Left kidney (tissue), 2 donors: ENCODE data around the gene MACROD2. TPM values are rescaled to one million over a fixed set of nuclear protein-coding genes. Genes with fewer than 3 reads are reported as not detected.
"Not testable (repeated sequence)": the region's sequence is repeated elsewhere in the genome, so short reads cannot be mapped to it uniquely, and the experiment has no call there.

Source experiments
- DNase-seq: peaks from one replicate; pipeline ENCODE4 v3.0.0-alpha.2; 2013
- polyA plus RNA-seq: library from polyadenylated mRNA; unstranded; fragments of 120-200 nt; gene quantifications from one replicate; pipeline ENCODE4 v1.2.1, GENCODE V29; 2013; ENCODE audit not compliant: insufficient read length

The MACROD2 gene
- polyA plus RNA-seq, 1 donor = 17.2 TPM

DNA sequence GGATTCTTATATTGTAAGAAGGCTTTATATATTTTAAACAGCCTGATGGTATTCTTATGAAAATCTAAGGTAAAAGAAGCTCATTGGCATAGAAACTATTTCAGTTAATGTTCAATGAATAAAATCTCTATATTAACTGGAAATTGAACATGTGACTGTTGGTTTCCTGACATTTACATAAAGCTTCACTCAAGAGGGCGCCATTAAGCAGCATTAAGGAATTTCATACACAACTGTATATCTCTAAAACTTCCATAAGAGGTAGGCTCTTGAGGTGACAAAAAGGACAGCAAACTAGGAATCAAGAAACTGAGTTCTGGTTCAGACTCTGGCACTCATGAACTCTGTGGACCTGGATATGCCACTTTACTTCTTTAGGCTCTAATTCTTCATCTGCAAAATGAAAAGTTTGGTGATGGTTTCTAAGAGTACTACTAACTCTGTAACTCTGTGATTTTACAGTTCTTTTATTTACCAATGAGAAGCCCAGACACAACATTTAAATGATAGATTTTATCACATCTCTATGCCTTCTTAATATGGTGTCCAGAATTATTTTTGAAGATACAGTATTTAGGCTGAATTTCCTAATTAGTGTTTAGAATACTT is 194.6 kb downstream of the MACROD2 start:
- peak; percentile 45 for DNase-seq

DNA sequence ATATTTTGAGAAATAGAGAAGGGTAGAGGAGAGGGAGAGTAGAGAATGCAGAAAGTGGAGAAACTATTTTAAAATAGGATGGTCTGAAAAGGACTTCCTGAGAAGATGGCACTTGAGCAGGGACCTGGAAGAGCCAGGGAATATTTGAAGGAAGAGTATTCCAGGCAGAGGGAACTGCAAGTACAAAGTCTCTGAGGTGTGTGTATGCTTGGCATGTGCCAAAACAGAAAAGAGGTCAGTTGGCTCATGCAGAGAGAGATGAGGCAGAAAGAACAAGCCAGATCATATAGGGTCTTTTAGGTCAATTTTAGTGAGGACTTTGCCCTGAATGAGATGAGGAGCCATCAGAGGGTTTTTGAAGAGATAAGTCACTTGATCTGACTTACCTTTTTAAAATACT is 196.2 kb downstream of the MACROD2 start:
- DNase-seq = no peak

DNA sequence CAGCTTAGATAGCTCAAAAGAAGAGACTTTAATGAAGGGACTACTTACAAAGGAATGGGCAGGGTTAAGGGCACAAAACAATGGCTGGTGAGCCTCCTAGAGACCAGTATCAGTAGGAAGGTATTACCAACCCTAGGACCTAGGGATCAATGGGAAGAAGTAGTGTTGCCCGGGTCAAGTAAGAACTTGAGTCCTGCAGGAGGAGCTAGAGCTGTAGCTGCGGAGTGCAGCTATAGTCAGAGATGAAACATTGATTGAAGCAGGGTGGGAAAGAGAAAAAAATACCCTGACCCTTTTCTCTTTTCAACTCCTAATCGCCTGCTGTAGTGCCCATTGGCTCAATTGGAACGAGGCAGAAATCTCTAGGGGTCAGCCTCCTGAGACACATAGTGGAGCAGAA is 198.1 kb downstream of the MACROD2 start:
- DNase-seq = no peak

DNA sequence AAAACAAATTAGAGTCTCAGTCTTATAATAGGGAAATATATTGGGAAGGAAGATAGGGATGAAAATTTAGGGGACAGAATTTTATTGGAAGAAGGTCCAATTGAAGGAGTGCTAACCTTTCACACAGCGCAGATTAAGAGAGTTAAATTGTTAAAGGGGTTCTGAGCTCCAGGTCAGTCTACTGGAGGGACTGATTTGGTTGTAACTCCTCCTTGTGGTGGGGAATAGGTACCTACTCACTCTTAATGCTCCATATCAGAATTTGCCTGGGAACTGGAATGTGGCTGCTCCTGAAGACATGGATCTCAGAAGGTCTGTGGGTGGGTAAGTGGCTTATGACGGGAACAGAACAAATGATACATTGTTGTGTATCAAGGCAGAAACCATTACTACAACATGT is 198.6 kb downstream of the MACROD2 start:
- no peak for DNase-seq

DNA sequence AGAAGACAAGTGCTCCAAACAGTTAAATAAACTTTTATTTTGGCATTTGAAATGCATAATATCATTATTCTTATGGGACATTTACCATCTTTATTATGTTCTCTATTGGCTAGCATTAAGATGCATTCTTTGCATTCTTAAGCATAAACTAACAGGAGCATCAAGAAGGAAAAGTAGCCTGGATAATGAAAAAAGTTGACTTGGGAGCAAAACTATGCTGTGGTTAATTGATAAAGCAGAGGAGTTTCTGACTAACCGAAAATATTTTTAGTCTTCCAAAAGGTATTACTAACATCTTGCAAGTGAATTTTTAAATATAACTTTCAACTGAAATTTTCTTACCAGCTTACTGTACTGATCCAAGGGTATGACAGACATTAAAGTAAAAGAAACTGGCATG is 201.8 kb downstream of the MACROD2 start:
- DNase-seq = no peak

DNA sequence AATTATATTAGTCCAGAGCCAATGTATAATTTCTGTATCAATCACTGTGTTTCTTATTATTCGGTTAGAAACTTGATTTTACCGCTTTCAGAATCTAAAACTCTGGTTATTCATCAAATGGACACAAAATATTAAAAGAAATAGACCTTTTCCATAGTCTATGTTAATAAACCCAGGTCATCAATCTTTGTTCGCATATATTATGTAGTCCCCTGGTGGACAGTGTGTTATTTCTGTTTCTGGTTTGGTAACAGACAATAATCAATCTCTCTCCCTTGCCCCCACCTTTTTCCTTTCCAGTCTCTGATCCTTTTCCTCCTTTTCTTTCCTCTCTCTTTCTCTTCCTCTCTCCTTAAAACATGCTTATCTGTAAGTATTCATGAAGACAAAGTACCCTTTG is 203.1 kb downstream of the MACROD2 start:
- no peak for DNase-seq

DNA sequence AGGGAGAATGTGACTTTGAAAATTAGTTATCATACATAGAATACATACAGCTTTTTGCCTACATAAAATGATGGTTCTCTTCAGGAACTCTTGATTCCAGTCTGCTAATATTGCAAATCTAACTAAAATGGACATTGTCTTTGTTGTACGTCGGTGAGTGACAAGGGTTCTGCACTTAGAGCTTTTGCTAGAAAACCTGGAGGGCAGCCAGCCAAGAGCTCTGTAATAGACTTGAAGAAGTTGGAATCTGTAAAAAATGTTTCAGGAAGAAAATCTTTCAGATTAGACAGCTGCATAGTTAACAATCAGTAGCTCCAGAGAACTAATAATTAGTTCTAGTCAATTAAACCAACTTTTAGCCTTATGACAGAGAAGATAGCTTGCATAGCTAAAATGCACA is 203.8 kb downstream of the MACROD2 start:
- DNase-seq = no peak

DNA sequence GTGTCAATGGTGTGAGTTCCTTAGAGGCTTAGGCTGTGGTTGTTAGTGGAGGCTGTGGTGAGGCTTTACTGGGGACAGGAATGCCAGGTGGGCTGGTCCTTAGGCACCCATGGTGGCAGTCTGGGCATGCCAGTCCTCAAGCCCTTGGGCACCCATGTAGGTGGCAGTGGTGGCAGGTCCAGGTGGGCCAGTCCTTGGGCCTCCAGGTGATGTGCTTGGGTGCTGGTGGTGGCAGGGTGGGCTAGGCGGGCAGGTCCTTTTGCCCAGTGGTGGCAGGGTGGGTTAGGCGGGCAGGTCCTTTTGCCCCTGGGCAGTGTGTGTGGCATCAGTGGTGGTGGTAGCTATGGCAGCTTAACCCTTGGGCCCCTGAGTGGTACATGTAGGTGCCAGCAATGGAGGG is 208.3 kb downstream of the MACROD2 start:
- no peak for DNase-seq

DNA sequence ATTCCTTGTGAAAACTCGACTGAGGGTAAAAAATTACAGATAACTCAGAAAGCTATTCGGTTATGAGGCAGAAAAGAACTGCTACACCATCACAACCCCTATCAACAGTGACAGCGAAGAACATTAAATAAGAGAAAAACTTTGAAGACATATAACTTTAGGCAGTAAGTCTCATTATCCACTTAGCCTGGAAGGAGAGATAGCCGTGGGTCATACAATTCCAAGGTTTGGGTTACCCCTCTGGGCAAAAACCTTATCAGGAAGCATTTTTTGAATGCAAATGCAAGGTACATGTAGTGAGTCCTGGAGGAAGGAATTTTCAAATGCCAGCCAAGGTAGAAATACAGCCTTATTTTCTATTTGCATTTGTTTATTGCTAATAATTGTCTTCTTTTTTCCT is 212.3 kb downstream of the MACROD2 start:
- no peak for DNase-seq

DNA sequence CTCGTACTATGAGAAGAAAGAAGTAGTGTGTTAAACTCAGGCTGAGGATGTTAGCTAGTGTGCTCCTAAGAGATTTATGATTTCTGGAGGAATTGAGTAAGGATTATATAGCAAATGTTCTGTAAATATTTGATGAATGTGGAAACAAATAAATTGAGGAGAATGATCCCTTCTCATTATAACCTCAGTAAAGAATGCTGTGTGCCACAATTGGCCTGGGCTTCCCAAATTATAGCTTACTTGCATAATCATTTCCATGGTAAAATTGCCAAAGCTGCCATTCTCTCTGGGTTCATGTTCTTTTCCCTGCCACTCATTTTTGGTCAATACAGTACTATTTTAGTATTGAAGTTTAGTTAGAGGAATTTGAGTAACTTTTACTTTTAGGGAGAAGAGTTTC is 213.6 kb downstream of the MACROD2 start:
- DNase-seq = no peak

DNA sequence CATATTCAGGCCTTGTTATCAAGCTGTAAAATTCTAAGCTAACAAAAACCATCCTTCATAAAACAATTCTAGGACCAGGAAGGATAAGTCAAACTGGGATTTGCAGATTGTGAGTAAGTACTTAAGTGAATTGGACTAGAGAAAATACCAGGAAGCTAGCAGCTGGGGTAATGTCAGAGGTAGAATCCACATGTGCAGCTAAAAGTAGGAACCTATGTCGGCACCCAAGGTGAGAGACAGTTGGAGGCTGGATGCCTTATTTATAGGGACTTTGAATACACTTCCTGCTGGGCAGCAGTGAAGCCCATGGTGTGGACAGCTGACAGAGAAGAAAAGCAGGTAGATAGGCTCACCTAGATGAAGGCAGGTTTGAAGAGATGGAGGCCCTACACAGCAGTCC is 214.8 kb downstream of the MACROD2 start:
- no peak for DNase-seq

DNA sequence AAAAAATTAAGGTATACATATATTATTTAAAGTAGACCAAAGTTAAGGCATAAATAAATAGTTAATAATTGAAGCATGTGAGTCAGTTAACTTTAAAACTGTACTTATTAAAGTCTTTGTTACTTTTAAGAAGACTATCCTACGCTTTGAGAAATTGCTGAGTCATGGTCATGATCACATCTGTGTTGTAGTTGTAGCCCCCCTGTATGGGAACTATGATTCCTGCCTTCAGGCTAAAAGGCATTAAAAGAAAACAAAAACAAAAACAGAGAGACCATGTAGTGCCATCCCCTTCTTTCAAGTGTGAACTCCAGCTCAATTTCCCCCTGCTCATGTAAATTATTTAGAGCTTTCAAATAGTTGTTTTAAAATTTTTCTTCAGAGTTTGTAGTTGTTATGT is 218.7 kb downstream of the MACROD2 start:
- no peak for DNase-seq

DNA sequence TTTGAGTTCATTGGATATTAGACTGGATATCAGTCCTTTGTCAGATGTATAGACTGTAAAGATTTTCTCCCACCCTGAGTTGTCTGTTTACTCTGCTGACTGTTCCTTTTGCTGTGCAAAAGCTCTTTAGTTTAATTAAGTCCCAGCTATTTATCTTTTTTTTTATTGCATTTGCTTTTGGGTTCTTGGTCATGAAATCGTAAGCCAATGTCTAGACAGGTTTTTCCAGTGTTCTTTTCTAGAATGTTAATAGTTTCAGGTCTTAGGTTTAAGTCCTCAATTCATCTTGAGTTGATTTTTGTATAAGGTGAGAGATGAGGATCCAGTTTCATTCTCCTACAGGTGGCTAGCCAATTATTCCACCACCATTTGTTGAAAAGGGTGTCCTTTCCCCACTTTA is 220.6 kb downstream of the MACROD2 start:
- DNase-seq = not testable (repeated sequence)

DNA sequence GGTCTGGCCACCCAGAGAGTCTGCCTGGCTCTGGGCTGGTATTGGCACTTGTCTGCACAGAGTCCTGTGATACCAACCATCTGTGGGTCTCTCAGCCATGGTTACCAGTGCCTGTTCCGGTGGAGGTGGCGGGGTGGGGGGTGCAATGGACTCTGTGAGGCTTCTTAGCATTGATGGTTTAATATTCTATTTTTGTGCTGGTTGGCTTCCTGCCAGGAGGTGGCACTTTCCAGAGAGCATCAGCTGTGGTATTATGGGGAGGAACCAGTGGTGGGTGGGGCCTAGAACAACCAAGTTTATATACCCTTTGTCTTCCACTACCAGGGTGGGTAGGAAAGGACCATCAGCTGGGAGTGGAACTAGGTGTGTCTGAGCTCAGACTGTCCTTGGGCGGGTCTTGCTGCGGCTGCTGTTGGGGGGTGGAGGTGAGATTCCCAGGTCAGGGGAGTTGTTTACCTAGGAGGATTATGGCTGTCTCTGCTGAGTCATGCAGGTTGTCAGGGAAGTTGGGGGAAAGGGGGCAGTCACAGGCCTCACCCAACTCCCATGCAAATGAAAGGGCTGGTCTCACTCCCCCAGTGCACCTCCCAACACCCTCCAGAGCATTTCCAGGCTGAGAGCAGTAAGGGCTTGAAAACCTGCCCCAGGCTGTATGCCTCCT is 224.6 kb downstream of the MACROD2 start:
- DNase-seq = no peak

DNA sequence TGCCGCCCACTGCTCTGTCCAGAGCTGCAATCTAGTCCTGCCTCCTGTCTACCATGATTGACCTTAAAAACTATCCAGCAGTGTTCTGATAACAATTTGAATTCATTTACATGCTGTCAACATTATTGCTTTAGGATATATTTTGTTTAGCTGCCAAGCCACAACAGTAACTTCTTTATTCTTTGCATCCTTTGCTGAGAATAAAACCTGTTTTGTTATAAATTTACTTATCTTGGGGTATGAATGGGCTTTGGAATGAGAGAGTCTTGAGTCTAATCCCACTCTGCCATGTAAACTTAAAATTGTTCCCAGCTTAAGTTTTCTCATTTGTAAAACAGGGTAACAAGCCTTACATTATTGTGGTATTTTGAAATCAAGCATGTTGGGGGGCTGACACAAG is 225.7 kb downstream of the MACROD2 start:
- no peak for DNase-seq

DNA sequence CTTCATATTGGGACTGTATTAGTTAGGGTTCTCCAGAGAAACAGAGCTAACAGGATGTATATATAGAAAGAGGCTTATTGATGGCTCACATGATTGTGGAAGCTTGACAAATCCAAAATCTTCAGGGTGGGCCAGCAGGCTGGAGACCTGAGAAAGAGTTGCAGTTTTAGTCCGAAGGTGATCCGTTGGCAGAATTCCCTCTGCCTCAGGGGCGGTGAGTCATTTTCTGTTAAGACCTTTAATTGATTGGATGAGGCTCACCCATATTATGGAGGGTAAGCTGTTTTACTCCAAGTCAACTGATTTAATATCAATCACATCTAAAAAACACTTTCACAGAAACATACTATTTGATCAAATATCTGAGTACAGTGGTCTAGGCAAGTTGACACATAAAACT is 228.5 kb downstream of the MACROD2 start:
- no peak for DNase-seq

DNA sequence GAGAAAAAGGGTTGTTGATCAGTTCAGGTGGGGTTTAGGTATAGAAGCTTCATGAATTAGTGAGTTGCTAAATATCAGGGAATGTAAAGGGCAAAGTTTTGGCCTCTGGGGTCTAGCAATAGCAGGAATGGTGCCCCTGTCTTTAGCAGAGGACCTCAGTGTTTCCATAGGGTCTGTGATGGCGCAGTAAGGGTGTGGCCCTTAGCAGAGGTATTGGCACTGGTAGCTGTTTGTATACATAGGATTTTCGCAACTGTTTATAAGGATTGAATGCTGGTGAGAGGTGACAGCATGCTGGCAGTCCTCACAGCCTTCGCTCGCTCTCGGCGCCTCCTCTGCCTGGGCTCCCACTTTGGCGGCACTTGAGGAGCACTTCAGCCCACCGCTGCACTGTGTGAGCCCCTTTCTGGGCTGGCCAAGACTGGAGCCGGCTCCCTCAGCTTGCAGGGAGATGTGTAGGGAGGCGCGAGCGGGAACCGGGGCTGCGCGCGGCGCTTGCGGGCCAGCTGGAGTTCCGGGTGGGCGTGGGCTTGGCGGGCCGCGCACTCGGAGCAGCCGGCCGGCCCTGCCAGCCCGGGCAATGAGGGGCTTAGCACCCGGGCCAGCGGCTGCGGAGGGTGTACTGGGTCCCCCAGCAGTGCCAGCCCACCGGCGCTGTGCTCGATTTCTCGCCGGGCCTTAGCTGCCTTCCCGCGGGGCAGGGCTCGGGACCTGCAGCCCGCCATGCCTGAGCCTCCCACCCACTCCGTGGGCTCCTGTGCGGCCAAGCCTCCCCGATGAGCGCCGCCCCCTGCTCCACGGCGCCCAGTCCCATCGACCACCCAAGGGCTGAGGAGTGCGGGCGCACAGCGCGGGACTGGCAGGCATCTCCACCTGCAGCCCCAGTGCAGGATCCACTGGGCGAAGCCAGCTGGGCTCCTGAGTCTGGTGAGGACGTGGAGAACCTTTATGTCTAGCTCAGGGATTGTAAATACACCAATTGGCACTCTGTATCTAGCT is 231.0 kb downstream of the MACROD2 start:
- not testable (repeated sequence) for DNase-seq

DNA sequence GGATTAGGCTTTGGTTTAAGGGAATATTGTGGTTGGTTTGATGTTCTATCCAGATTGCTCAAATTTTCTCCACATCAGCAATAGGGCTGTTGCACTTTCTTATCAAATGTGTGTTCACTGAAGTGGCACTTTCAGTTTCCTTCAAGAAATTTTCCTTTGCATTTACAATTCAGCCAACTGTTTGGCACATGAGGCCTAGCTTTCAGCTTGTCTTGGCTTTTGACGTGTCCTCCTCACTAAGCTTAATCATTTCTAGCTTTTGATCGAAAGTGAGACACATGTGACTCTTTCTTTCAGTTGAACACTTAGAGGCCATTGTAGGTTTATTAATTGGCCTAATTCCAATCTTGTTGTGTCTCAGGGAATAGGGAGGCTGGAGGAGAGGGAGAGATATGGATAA is 237.3 kb downstream of the MACROD2 start:
- DNase-seq = no peak

DNA sequence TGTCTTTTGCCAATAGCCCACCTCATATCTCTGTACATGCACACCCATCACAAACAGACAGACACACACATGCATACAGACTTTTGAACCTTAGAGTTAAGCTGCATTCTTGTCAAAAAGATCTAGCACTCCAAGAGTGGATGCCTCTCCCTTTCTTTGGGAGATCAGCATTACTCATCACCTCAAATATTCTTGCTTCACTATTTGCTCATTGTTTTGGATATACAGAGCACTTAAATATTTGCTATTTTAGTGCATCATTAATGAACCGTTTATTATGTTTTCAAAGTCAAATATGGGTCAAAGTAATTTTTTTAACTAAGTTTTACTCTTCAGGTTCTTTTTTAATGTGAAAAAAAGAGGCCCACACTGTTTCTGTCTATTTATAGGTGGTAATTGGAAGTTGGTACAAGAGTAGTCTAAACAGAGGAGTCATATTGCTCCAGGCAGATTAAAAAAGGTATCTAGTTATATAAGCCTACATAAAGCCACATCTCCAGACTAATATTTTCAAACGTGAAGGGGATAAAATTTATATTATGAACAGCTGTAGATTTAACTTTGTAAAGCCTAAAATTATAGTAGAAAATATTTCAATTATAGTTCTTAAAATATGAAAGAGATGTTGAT is 239.5 kb downstream of the MACROD2 start:
- no peak for DNase-seq

DNA sequence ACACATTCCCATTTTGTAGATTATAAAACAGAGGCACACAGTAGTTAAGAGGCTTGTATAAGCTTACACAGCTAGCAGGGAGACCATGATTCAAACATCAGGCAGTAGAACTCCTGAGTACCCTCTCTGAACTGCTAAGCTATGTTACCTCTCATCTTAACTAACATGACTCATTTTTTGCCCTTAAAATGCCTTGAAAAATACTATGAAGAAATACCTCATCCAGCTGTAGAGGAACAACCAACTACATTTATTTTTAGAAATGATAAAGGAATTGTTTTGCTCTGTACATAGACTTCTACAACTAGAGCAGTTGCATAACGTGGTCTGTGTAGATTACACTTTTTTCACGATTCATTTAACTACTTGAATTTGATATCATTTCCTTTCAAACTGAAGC is 240.0 kb downstream of the MACROD2 start:
- DNase-seq = no peak

DNA sequence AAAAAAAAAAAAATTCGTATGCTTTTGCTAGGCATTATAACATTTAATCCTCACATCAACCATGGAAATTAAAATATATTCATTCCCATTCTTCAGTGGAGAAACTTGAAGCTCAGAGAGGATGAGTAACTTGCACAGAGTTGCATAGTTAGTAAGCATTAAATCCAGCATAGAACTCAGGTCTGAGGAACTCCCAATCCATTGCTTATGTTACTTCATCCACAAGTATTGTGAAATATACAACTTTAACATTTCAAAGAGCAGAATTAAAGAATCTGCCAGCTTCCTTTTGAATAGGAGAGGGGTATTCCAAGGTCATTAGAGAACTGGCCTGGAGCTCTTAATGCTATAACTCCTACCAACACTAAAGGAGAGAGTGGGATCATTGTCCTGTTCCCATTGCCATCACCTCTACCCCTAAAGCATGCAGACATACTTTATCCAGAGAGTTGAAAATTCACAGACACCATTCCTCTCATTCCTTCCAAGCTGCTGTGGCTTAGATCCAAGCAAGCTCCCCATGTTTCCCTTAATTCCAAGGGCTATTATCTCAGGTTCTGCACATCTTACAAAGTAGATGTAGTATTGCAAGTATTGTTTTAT is 250.2 kb downstream of the MACROD2 start:
- DNase-seq = no peak

DNA sequence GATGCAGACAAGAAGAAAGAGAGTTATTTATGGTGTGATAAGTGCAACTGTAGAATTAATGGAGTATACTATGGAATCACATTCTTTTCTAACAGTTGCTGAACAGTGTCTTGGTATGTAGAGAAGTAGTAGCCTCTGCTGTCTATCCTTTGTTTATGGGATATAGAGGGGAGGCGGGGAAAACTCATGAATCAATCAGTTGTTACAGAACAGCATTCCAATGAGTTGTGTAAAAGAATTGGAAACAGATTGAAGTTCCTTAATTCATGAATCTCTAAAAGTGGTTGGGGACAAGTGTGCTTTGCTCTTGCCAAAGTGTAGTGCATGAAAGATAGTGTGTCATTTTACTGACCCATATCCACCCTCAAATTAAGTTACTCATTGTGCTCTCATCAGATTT is 264.4 kb downstream of the MACROD2 start:
- no peak for DNase-seq
